CD4-positive, alpha-beta memory T cell (primary cell): ENCODE measurements around the gene GJB1. TPM values are rescaled to one million over a fixed set of nuclear protein-coding genes. Genes with fewer than 3 reads are reported as not detected.
A peak's percentile ranks its signal among the peaks of the same experiment; 100 is the strongest.

ENCODE experiments used
- CTCF ChIA-PET: fragments of 350-600 bp; sonication (Branson Sonifier 250); formaldehyde crosslinking; loops from one replicate; lab custom pipeline; 2021; ENCODE audit warnings: inconsistent platforms; ENCODE audit not compliant: partially characterized antibody; lab: Charles Lee
- POLR2A ChIA-PET: fragments of 350-600 bp; sonication (Branson Sonifier 250); formaldehyde crosslinking; loops from one replicate; lab custom pipeline; 2021; ENCODE audit not compliant: partially characterized antibody; lab: Charles Lee
- DNase-seq, 5 donors: peaks; one replicate each; pipeline versions ENCODE4 v3.0.0 to v3.0.0-alpha.2; 2020 to 2022; ENCODE audit warnings: mixed read lengths in 1 of 5
- H3K27ac ChIP-seq: one replicate; pipeline ENCODE4 v1.7.0; 2013; ENCODE audit warnings: low read depth, low read length
- H3K27me3 ChIP-seq: 2 replicates; pipeline ENCODE4 v1.7.0; 2013; ENCODE audit warnings: mild to moderate bottlenecking, low read length, moderate library complexity; ENCODE audit not compliant: insufficient read depth
- H3K36me3 ChIP-seq: 2 replicates; pipeline ENCODE4 v1.7.0; 2013; ENCODE audit warnings: mild to moderate bottlenecking, low read length, moderate library complexity; ENCODE audit not compliant: insufficient read depth
- H3K4me1 ChIP-seq: 2 replicates; pipeline ENCODE4 v1.7.0; 2013; ENCODE audit warnings: mild to moderate bottlenecking, low read length, moderate library complexity; ENCODE audit not compliant: insufficient read depth
- H3K4me3 ChIP-seq, 2 donors: one replicate each; pipeline ENCODE4 v1.7.0; 2013; ENCODE audit warnings: low read length in 2 of 2, mild to moderate bottlenecking in 1 of 2
- H3K9me3 ChIP-seq, 2 donors: one replicate each; pipeline ENCODE4 v1.7.0; 2013; ENCODE audit warnings: low read length in 2 of 2, control low read depth in 1 of 2; ENCODE audit not compliant: control insufficient read depth in 1 of 2
- H3K27ac Mint-ChIP-seq, 7 donors: one replicate each; pipeline ENCODE4 v1.8.0; 2020 to 2021; ENCODE audit warnings: mixed read lengths in 7 of 7, mild to moderate bottlenecking in 6 of 7, inconsistent platforms in 3 of 7, moderate library complexity in 3 of 7
- H3K27me3 Mint-ChIP-seq, 2 donors: one replicate each; pipeline ENCODE4 v1.8.0; 2020 to 2021; ENCODE audit warnings: mixed read lengths in 2 of 2
- H3K36me3 Mint-ChIP-seq, 2 donors: one replicate each; pipeline ENCODE4 v1.8.0; 2020 to 2021; ENCODE audit warnings: mixed read lengths in 2 of 2, inconsistent platforms in 1 of 2, mild to moderate bottlenecking in 1 of 2
- H3K4me1 Mint-ChIP-seq, 4 donors: one replicate each; pipeline ENCODE4 v1.8.0; 2020 to 2021; ENCODE audit warnings: mixed read lengths in 4 of 4, mild to moderate bottlenecking in 1 of 4
- H3K4me3 Mint-ChIP-seq, 8 donors: one replicate each; pipeline ENCODE4 v1.8.0; 2020 to 2021; ENCODE audit warnings: mixed read lengths in 8 of 8, mild to moderate bottlenecking in 7 of 8, moderate library complexity in 6 of 8, inconsistent platforms in 3 of 8
- H3K9me3 Mint-ChIP-seq, 8 donors: one replicate each; pipeline ENCODE4 v1.8.0; 2020 to 2021; ENCODE audit warnings: mixed read lengths in 8 of 8, mild to moderate bottlenecking in 5 of 8, inconsistent platforms in 3 of 8, moderate library complexity in 1 of 8
- intact Hi-C: fragments of 100-400 bp; cut with micrococcal nuclease; formaldehyde crosslinking; loops from one replicate; pipeline ENCODE4 v1.15.1; 2023
- polyA plus RNA-seq, 2 donors: library from polyadenylated mRNA; unstranded; fragments of 300-500 nt; fragmentation: Illumina TruSeq; gene quantifications; one replicate each; pipeline ENCODE4 v1.2.3, GENCODE V29; 2021
- total RNA-seq, 2 experiments: library from RNA; stranded (reverse); gene quantifications; one replicate each; pipeline ENCODE4 v1.2.3, GENCODE V29; 2021

GJB1 gene
- total and polyA plus RNA-seq, 4 experiments from 2014 or later, result not detected

DNA sequence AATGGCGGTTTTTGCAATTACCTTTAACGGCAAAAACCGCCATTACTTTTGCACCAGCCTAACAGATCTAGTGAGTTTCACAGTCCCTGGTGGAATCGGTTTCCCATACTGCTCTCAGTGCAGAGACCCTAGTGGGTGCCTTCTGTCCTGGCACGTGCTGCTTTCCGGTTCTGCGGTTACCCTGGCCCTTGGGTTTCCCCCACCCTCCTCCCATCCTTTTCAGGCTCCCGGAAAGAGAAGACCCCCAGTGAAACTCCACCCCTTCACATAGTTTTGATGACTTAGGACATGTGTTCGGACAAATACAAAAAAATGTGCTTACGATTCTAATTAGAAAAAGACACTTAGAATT lies 41.5 kb upstream of the GJB1 start:
- H3K9me3 ChIP-seq, result no peaks in the 10 kb centered on the region
- no peaks in the 10 kb centered on the region for H3K27me3 Mint-ChIP-seq
- H3K27ac Mint-ChIP-seq, result peak overlapping the region; percentile 94 to 99 (median 98)
- DNase-seq, result peak in 1 of 5 donors; percentile 70
- intact Hi-C loops, result loop anchor here (1.0 to 5.0 kb wide), 3 partner anchors 69 to 185 kb away; partner anchors contain the start of genes IL2RG, SNX12 and TAF1
- H3K4me3 ChIP-seq, result peak overlapping the region; percentile 67 to 81
- peaks cover 8% of the 10 kb centered on the region for H3K4me1 ChIP-seq
- peak overlapping the region; percentile 85 for H3K27ac ChIP-seq
- ChIA-PET POLR2A (interaction anchor here (0.6 to 4.0 kb wide), 16 partner anchors 9 to 730 kb away, joined by 3 to 67 read pairs (median 7); partner anchors contain the start of genes FOXO4, IL2RG, MED12 and NONO), CTCF (interaction anchor here (1.0 to 4.9 kb wide), 7 partner anchors 15 to 211 kb away, joined by 3 to 31 read pairs (median 6); partner anchors contain the start of gene NONO)
- H3K4me1 Mint-ChIP-seq, result peaks cover 5 to 23% (median 16%) of the 10 kb centered on the region in 4 donors
- H3K36me3 ChIP-seq, result no peaks in the 10 kb centered on the region
- H3K36me3 Mint-ChIP-seq, result peaks cover 0 to 21% of the 10 kb centered on the region in 2 donors
- H3K27me3 ChIP-seq, result no peaks in the 10 kb centered on the region
- no peaks in the 10 kb centered on the region for H3K9me3 Mint-ChIP-seq
- H3K4me3 Mint-ChIP-seq, result peak overlapping the region; percentile 91 to 98 (median 94)

DNA sequence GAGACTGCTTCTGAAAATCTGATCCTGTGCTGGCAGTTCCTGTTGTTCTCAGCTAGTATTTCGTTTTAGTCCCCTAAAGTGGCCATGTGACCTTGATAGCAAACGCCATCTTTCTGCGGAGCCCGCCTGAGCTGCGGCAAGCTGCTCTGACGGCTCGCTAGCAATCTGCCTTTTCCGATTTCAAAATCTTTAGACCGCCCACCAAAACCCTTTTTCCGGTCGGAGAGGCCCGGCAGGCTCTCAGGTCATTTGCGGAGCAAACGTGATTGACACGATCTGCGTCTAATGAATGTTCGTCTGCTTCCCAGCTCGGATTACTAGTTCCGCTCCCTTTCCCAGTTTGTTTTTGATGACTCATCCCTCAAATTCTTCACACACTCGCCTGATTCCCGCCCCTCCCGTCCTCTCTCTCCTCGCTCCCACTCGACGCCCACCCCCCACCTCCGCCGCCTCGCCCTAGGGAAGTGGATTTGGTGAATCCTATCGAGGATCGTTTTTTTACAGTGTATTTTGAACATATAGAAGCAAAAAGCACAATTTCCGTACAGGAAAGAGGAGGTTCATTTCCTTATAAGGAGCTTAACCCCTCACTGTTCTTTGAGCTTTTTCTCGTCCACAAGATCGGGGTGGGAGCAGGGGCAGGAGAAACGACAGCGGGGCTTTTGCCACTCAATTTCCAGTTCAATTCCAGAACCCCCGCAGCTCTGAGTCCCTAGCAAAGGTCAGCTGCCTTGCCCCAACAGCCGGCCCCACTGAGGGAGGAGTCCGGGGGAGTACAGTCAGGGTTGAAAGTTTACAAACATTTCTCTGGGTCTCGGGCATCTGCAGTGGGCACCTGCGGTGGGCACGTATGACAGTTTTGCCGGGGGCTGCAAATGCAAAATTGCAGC lies 40.9 kb upstream of the GJB1 start:
- peak overlapping the region; percentile 91 to 98 (median 94) for H3K4me3 Mint-ChIP-seq
- CTCF ChIA-PET, result interaction anchor here (0.8 to 4.9 kb wide), 8 partner anchors 10 to 212 kb away, joined by 3 to 31 read pairs (median 6); partner anchors contain the start of genes NONO and ZMYM3
- H3K9me3 Mint-ChIP-seq, result no peaks in the 10 kb centered on the region
- H3K4me1 ChIP-seq, result peaks cover 8% of the 10 kb centered on the region
- POLR2A ChIA-PET, result interaction anchor here (0.6 to 4.0 kb wide), 18 partner anchors 9 to 730 kb away, joined by 3 to 67 read pairs (median 6); partner anchors contain the start of genes FOXO4, IL2RG, MED12 and NONO
- H3K4me3 ChIP-seq, result peak overlapping the region; percentile 67 to 81
- H3K36me3 Mint-ChIP-seq, result peaks cover 0 to 18% of the 10 kb centered on the region in 2 donors
- H3K36me3 ChIP-seq, result no peaks in the 10 kb centered on the region
- intact Hi-C loops, result loop anchor here (1.0 to 5.0 kb wide), 8 partner anchors 15 to 212 kb away; partner anchors contain the start of genes FOXO4, IL2RG, NONO and SNX12
- peak overlapping the region; percentile 94 to 99 (median 98) for H3K27ac Mint-ChIP-seq
- no peaks in the 10 kb centered on the region for H3K27me3 Mint-ChIP-seq
- peak overlapping the region; percentile 85 for H3K27ac ChIP-seq
- DNase-seq, result peak; percentile 81 to 91 (median 84)
- H3K4me1 Mint-ChIP-seq, result peaks cover 5 to 27% (median 19%) of the 10 kb centered on the region in 4 donors
- no peaks in the 10 kb centered on the region for H3K27me3 ChIP-seq
- no peaks in the 10 kb centered on the region for H3K9me3 ChIP-seq

DNA sequence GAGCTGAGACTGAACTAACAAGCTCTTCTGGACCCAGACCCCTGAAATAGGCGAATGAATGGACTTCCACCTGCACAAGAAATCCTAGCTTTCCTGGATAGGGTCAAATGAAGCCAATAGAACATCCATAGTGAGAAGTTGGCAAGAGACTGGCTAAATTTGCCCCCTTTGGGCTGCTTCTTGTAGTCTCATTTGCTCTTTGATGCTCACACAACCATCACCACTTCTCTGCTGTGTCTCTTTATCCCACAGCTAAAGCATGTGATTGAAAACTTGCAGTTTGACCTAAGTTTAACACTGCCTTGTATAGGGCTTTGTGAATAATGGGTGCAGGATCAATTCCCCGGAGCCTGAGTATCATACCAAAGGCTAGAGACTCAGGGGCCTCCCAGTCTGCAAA lies 40.2 kb upstream of the GJB1 start:
- peaks cover 8% of the 10 kb centered on the region for H3K4me1 ChIP-seq
- Mint-ChIP-seq H3K9me3 (no peaks in the 10 kb centered on the region), H3K27ac (peak overlapping the region; percentile 94 to 99 (median 98)), H3K27me3 (no peaks in the 10 kb centered on the region), H3K4me1 (peaks cover 5 to 27% (median 18%) of the 10 kb centered on the region in 4 donors), H3K4me3 (peak overlapping the region; percentile 91 to 98 (median 94)), H3K36me3 (peaks cover 0 to 16% of the 10 kb centered on the region in 2 donors)
- ChIA-PET POLR2A (interaction anchor here (1.0 to 4.0 kb wide), 12 partner anchors 8 to 183 kb away, joined by 3 to 67 read pairs (median 12); partner anchors contain the start of genes FOXO4, IL2RG, NONO and TAF1), CTCF (interaction anchor here (1.4 to 4.9 kb wide), 5 partner anchors 14 to 213 kb away, joined by 4 to 31 read pairs (median 7); partner anchors contain the start of genes NONO and ZMYM3)
- intact Hi-C loops, result loop anchor here (1.0 to 5.0 kb wide), 6 partner anchors 14 to 213 kb away; partner anchors contain the start of genes FOXO4, IL2RG, NONO and ZMYM3
- no peak for DNase-seq
- no peaks in the 10 kb centered on the region for H3K36me3 ChIP-seq
- H3K27me3 ChIP-seq, result no peaks in the 10 kb centered on the region
- H3K9me3 ChIP-seq, result no peaks in the 10 kb centered on the region
- H3K27ac ChIP-seq, result peak overlapping the region; percentile 85
- peak overlapping the region in 1 of 2 donors; percentile 67 for H3K4me3 ChIP-seq

DNA sequence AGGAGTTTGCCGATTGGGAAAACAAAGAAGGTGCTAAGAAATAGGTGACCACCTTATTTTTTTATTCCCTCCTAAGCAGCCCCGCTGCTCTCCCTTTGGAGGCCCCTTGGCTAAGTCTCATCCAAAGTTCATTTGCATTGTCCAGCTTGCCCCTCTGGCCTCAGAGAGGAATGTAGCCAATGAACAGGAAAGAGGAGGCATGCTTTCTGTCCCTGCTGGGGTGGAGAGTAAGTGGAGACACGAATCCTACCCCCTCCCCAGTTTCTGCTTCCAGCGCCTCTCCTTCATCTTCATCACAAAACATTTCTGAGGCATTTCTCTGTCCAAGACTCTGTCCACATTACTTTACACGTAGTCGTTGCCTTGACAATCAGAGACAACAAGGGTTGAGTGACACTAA lies 39.7 kb upstream of the GJB1 start:
- Histone ChIP-seq H3K27me3 (no peaks in the 10 kb centered on the region), H3K4me1 (peaks cover 8% of the 10 kb centered on the region), H3K27ac (no peak overlapping the region), H3K36me3 (no peaks in the 10 kb centered on the region), H3K9me3 (no peaks in the 10 kb centered on the region), H3K4me3 (no peak overlapping the region)
- Mint-ChIP-seq H3K27me3 (no peaks in the 10 kb centered on the region), H3K36me3 (peaks cover 0 to 16% of the 10 kb centered on the region in 2 donors), H3K4me1 (peaks cover 5 to 27% (median 16%) of the 10 kb centered on the region in 4 donors), H3K9me3 (no peaks in the 10 kb centered on the region), H3K4me3 (peak overlapping the region in 1 of 8 donors; percentile 94), H3K27ac (peak overlapping the region in 1 of 7 donors; percentile 94)
- ChIA-PET CTCF (interaction anchor here (1.4 to 1.6 kb wide), 2 partner anchors 71 to 186 kb away, joined by 4 to 5 read pairs; partner anchors contain the start of gene ZMYM3), POLR2A (interaction anchor here (1.8 to 4.0 kb wide), 6 partner anchors 8 to 183 kb away, joined by 7 to 67 read pairs (median 32); partner anchors contain the start of genes NONO, TAF1 and ZMYM3)
- no peak for DNase-seq
- intact Hi-C loops, result loop anchor here (2.0 to 5.0 kb wide), 2 partner anchors 13 to 71 kb away; partner anchors contain the start of gene IL2RG

DNA sequence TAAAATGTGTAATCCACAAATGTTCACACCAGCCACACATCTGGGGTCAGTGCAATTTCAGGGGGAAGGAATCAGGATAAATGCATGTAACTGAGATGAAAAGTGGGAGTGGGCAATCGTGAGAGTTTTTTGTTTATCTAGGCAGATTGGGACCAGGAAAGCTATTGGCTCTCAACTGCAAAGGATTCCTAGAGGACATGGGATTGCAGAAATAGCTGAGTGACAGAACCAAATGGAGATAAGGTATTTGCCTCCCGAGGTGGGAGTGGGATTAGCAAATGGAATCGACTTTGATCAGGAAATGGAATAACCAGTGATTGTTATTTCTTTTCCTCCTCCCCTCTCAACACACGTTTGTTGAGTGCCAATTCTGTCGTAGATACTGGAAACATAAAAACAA lies 38.9 kb upstream of the GJB1 start:
- peaks cover 8% of the 10 kb centered on the region for H3K4me1 ChIP-seq
- H3K27ac Mint-ChIP-seq, result peak overlapping the region in 2 of 7 donors; percentile 25 to 26
- no peaks in the 10 kb centered on the region for H3K9me3 ChIP-seq
- intact Hi-C loops, result loop anchor here (5.0 kb wide), 1 partner anchor 72 kb away; the partner anchor contains the start of gene IL2RG
- H3K27me3 Mint-ChIP-seq, result no peaks in the 10 kb centered on the region
- H3K36me3 ChIP-seq, result no peaks in the 10 kb centered on the region
- peaks cover 0 to 12% of the 10 kb centered on the region in 2 donors for H3K36me3 Mint-ChIP-seq
- no peak for DNase-seq
- H3K4me3 Mint-ChIP-seq, result no peak overlapping the region
- ChIA-PET POLR2A (interaction anchor here (1.1 to 4.0 kb wide), 4 partner anchors 13 to 182 kb away, joined by 3 to 67 read pairs (median 4); partner anchors contain the start of genes NONO and TAF1), CTCF (no interaction called here)
- H3K4me3 ChIP-seq, result no peak overlapping the region
- H3K4me1 Mint-ChIP-seq, result peaks cover 3 to 23% (median 14%) of the 10 kb centered on the region in 4 donors
- no peak overlapping the region for H3K27ac ChIP-seq
- H3K27me3 ChIP-seq, result no peaks in the 10 kb centered on the region
- H3K9me3 Mint-ChIP-seq, result no peaks in the 10 kb centered on the region

DNA sequence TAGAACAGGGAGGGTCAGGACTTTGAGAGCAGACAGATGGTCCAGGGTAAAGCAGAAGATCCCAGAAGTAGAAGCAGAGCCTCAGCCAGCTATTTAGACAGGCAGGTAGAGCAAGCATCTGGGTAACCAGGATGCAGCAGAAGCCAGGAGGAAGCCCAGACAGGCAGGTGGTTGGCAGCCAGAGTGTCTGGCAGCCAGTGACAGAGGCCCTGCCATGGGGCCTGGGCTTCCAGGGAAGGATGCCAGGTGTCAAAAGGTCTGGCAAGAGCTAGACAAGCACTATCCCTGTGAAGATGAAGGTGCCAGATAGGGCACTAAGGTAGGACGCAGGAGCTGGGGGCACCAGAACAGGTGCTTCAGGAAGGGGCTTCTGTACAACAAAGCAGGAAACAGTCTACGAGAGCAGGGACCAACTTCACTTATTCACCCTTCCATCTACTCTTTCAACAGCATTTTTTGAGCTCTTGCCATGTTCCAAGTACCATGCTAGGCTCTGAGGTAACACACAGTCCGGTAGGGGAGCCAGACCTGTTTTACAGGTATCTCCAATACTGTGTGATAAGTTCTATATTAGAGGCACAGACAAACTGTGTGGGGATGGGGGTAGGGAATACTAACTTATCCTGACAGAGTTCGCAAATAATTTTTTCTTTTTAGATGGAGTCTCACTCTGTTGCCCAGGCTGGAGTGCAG lies 38.1 kb upstream of the GJB1 start:
- Histone ChIP-seq H3K4me1 (peaks cover 8% of the 10 kb centered on the region), H3K36me3 (no peaks in the 10 kb centered on the region), H3K27me3 (no peaks in the 10 kb centered on the region), H3K27ac (no peak overlapping the region), H3K9me3 (no peaks in the 10 kb centered on the region), H3K4me3 (no peak overlapping the region)
- no peak for DNase-seq
- Mint-ChIP-seq H3K27ac (peak overlapping the region; percentile 15 to 92 (median 72)), H3K9me3 (no peaks in the 10 kb centered on the region), H3K4me3 (no peak overlapping the region), H3K4me1 (peaks cover 3 to 21% (median 14%) of the 10 kb centered on the region in 4 donors), H3K27me3 (no peaks in the 10 kb centered on the region), H3K36me3 (peaks cover 0 to 12% of the 10 kb centered on the region in 2 donors)
- ChIA-PET POLR2A (interaction anchor here (1.1 to 4.0 kb wide), 4 partner anchors 12 to 181 kb away, joined by 3 to 67 read pairs (median 4); partner anchors contain the start of genes NONO and TAF1), CTCF (interaction anchor here (1.9 kb wide), 1 partner anchor 98 kb away, joined by 4 read pairs; the partner anchor contains the start of gene NONO)
- intact Hi-C loops, result loop anchor here (5.0 kb wide), 1 partner anchor 73 kb away; the partner anchor contains the start of gene IL2RG
